22Rv1 (cell line): ENCODE data around the gene ERC1.
"Not testable (repeated sequence)": the region's sequence is repeated elsewhere in the genome, so short reads cannot be mapped to it uniquely, and the experiment has no call there.

Source experiments
- H3K27ac ChIP-seq: fragments of 450-650 bp; 2 replicates; pipeline ENCODE4 v1.5.1; 2017
- CTCF ChIP-seq: fragments of 450-650 bp; IDR thresholded peaks from 2 replicates; pipeline ENCODE4 v1.5.1; 2017; ENCODE audit warnings: mild to moderate bottlenecking
- ZFX ChIP-seq: fragments of 450-650 bp; IDR thresholded peaks from 2 replicates; pipeline ENCODE4 v1.6.1; 2017; ENCODE audit warnings: antibody characterized with exemption, borderline replicate concordance

ERC1 gene

DNA sequence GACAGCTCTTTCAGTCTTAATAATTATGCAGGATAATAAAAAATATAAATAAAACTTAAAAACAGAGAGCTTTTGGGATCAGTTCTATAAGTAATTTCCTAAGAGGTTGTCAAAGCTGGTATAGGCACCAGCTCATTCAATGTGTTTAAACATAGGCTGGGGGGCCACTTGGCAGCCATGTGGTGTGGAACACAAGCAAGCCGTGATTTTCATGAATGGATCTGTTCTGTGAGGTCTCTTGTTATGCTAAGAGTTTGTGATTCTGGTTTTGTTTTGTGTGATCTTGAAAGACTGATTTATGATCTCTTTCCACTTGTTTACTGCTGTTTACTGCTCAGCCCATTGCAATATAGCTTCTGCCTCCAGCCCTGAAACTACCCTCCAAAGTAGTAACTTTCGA is 362.4 kb downstream of the ERC1 start:
- H3K27ac ChIP-seq, result no peak overlapping the region
- no peak for TF ChIP-seq CTCF
- no peak for TF ChIP-seq ZFX

GRCh38 chr12:1355396-1355795 is 364.4 kb downstream of the ERC1 start:
- H3K27ac ChIP-seq, result no peak overlapping the region
- TF ChIP-seq CTCF, result no peak
- no peak for TF ChIP-seq ZFX

DNA sequence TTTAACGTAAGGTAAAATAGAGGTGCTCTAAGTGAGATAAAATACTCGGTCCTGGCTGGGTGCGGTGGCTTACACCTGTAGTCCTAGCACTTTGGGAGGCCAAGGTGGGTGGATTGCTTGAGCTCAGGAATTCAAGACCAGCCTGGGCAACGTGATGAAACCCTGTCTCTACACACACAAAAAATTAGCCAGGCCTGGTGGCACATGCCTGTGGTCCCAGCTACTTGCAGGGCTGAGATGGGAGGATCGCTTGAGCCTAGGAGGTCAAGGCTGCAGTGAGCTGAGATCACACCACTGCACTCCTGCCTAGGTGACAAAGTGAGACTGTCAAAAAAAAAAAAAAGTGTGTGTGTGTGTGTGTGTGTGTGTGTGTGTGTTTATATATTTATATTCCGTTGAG is 364.8 kb downstream of the ERC1 start:
- H3K27ac ChIP-seq, result not testable (repeated sequence)

GRCh38 chr12:1356285-1356684 is 365.3 kb downstream of the ERC1 start:
- no peak overlapping the region for H3K27ac ChIP-seq
- no peak for TF ChIP-seq CTCF
- TF ChIP-seq ZFX, result no peak

- H3K27ac ChIP-seq, result no peak overlapping the region
- no peak for TF ChIP-seq ZFX
- TF ChIP-seq CTCF, result no peak
Observed at GRCh38 chr12:1357171-1357570, 366.1 kb downstream of the ERC1 start.

DNA sequence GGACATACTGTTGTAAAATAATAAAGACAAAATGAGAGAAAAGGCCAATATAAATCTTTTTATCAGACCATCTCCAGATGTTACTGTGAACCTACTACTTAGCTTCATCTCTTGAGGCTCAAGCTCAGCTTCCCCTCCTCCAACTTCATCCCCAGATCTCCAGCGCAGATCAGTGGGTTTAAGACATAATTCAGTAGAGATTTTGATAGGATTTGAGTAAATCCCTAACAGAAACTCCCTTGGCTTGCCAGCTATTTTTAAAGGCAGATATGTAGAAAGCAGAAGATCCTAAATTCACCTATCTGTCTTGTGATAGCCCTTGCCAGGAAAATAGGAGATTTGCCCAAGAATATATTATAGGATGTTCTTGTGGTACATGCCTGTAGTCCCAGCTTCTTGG is 366.7 kb downstream of the ERC1 start:
- TF ChIP-seq ZFX (no peak), CTCF (no peak)
- H3K27ac ChIP-seq, result no peak overlapping the region

- TF ChIP-seq ZFX (no peak), CTCF (no peak)
- no peak overlapping the region for H3K27ac ChIP-seq
Observed at GRCh38 chr12:1360441-1361210, 369.6 kb downstream of the ERC1 start.
